Endometrium (tissue), 2 donors: ENCODE data around the gene GAL3ST2.

Experiments
- FAIRE-seq: peaks from 2 replicates; lab custom pipeline; 2012; peaks lifted over from hg19 to GRCh38; lab: Jason Lieb, UNC
- donor health status: control.
- donor health status: control.

GAL3ST2 gene

GRCh38 chr2:241844831-241845578, 68.4 kb downstream of the GAL3ST2 start:
- no peak for FAIRE-seq

- FAIRE-seq, result no peak
Measured at GRCh38 chr2:241846406-241846805, 69.8 kb downstream of the GAL3ST2 start.

GRCh38 chr2:241848761-241849615, 72.4 kb downstream of the GAL3ST2 start:
- no peak for FAIRE-seq

GRCh38 chr2:241849616-241850543, 73.3 kb downstream of the GAL3ST2 start:
- FAIRE-seq, result no peak

GRCh38 chr2:241850544-241851324, 74.1 kb downstream of the GAL3ST2 start:
- no peak for FAIRE-seq

GRCh38 chr2:241851325-241852115, 74.9 kb downstream of the GAL3ST2 start:
- FAIRE-seq, result no peak

GRCh38 chr2:241852116-241852980, 75.7 kb downstream of the GAL3ST2 start:
- FAIRE-seq, result no peak

- no peak for FAIRE-seq
Measured at GRCh38 chr2:241852981-241853631, 76.5 kb downstream of the GAL3ST2 start.
